DMS 273 treated with DMSO at 0.1 percent for 48 hours (cell line): ENCODE results near the gene JADE2.
"Not testable (repeated sequence)": the region's sequence is repeated elsewhere in the genome, so short reads cannot be mapped to it uniquely, and the experiment has no call there.

Experiments
- DNase-seq: peaks from one replicate; lab custom pipeline; 2025; lab: John Stamatoyannopoulos, UW

Gene JADE2

DNA sequence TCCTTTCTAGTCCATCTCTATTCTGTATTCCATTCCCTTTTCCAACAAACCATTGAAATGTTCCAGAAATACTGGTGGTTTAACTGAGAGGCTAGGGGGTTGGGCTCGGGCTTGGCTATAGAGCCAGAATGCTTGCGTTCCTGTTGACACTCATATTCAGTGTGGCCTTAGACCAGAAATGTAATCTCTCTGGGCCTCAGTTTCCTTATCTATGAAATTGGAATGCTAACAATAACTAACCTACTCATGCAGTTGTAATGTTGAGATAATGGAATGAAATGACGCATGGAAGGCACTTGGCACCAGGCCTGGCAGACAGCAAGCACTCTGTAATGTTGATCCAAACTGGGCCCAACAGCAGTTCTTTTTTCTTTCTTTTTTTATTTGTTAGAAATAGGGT lies 26.8 kb downstream of the JADE2 start:
- no peak for DNase-seq

GRCh38 chr5:134552716-134553115 lies 27.2 kb downstream of the JADE2 start:
- not testable (repeated sequence) for DNase-seq

DNA sequence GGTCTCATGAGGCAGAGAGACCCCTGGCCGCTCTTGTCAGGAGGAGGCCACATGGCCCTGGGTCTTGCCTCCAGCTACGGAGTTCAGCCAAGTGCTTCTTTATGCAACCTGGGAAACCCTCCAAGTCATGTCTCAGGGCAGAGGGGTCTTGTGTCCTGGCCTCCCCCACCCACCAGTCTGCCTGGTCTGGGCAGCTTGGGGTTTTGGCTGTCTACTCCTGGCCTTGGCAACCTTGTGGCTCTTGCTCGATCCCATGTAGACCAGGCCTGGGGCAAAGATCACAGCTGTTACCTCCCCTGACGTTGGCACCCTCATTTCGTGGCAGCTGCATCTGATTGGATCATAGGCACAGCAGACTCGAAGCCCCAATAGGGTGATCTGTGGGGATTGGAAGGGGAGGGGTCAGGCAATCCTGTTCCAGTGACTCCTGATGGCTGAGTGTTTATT lies 28.4 kb downstream of the JADE2 start:
- no peak for DNase-seq

DNA sequence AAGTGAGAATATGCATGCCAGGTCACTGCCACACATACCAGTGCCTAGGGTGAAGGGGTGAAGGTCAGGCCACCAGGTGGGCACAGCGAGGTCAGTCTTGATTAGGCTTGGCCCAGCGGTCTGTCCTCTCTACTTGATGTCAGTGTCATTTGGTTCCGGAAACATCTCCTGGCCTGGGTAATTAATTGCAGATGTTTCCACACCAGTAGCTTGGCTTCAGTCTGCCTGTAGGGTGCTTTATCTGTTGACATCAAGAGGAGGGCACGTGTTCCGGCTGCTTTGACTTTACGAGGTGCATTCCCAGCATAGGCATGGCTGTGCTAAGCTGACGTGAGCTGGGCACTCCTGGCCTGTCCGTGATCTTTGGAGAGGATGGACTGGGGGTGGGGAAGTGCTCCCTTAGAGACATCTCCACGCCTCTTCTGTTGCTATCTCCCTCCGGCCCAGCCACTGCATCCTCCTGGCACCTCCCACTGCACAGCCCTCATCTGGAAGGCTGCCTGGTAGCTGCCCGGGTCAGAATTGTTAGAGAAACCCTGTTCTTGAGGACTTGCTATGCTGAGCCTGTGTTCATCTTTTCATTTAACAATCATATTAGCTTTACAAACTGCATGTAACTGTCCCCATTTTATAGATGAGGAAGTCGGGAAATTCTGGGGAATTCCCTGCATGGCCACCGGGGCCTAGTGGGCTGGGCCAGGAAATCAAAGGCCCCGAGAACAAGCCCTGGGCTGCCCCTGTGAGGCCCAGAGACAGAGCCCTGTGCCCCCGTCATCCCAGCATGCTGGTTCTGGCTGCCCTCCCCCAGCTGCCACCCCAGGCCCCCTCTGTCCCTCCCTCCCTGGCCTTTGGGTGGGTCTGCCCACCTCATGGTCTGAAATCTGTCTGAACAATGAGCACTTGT lies 29.1 kb downstream of the JADE2 start:
- no peak for DNase-seq

DNA sequence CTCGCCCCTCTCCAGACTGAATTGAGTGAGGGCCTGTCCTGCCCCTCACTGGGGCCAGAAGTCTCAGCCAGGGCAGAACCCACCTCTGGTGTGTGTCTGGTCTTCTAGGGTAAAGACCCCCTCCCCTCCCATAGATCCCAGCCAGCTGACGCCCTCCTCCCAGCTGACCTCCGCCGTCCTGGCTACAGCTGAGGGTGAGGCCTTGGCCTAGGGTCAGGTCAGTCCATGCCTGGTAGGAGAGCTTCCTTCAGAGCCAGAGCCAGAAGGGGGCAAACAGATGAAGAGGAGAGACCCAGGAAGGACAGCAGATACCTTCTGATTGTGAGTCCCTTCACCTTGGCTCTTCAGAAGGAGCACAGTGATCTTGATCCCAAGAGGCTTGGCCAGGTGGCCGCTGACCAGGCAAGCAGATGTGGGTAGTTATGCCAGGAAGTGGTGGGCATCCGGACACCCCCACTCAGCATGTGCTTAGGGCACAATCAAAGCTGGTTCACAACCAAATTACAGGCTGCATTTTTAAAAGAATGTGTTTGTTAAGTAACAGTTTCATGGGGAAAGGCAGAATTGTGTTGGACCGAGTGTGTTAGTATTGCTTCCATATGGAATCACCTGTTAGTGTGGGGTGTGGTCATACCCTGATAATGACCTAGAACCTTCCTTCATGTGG lies 29.9 kb downstream of the JADE2 start:
- no peak for DNase-seq

DNA sequence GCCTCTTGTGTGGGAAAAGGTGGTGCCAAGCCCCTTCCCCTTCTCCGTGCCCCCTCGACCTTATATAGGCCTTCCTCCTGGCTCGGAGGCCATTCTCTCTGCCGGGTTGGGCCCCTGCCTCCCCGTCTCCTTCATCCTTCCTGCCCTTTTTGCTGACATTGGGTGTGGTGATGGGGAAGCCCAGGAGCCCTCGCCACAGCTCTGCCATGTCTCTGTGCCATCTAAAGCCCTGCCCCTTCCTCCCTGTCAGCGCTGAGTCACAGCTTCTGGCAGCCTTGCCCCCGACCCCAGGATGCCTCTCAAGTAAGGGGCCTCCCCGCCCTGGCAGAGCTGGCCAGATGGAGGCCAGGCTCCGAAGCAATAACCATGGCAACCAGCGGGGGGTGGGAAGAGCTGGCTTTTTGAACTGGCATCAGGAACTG lies 30.4 kb downstream of the JADE2 start:
- peak; percentile 89 for DNase-seq

- DNase-seq, result not testable (repeated sequence)
These were observed 31.1 kb downstream of the JADE2 start for GRCh38 chr5:134556588-134556987.

DNA sequence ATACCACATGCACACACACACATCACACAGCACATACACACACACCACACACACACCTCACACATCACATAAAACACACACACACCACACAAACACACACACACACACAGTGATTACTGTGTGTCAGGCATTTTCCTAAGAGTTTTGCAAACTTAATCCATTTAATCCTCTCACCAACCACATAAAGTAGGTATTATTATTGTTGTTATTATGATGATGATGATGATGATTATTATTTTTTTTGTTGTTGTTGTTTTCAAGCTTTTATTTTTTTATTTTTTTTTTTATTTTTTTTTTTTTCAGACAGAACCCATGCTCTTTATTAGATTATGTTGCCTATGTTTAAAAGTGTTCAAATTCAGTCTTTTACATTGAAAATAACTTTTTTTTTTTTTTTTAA lies 31.5 kb downstream of the JADE2 start:
- DNase-seq, result no peak

- no peak for DNase-seq
These were observed 34.2 kb downstream of the JADE2 start for GRCh38 chr5:134559672-134560071.

DNA sequence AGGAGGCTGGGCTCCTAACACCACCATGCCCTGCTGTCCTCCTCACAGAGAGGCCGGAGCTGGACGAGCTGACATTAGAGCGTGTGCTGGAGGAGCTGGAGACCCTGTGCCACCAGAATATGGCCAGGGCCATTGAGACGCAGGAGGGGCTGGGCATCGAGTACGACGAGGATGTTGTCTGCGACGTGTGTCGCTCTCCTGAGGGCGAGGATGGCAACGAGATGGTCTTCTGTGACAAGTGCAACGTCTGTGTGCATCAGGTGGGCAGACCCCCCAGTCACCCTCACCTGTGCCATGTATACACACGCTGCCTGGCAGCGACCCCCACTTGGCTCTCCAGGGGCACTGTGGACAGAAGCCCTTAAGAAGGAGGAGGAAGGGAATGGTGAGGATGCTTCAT lies 35.2 kb downstream of the JADE2 start:
- DNase-seq, result no peak

DNA sequence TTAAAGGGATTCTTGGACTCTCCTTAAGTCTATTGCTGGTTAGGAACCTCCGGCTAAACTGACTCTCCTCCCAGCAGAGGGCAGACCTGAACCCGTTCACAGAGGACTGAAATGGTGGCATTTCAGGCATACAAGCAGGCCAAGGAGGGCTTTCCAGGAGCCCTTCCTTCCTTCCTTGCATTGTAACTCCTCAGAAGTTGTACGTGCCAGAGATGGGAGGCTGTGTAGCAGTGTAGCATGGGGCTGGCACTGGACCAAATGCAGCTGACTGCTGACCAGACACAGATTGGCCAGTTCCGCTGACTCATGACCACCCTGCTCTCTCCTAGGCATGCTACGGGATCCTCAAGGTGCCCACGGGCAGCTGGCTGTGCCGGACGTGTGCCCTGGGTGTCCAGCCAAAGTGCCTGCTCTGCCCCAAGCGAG lies 36.4 kb downstream of the JADE2 start:
- DNase-seq, result no peak

DNA sequence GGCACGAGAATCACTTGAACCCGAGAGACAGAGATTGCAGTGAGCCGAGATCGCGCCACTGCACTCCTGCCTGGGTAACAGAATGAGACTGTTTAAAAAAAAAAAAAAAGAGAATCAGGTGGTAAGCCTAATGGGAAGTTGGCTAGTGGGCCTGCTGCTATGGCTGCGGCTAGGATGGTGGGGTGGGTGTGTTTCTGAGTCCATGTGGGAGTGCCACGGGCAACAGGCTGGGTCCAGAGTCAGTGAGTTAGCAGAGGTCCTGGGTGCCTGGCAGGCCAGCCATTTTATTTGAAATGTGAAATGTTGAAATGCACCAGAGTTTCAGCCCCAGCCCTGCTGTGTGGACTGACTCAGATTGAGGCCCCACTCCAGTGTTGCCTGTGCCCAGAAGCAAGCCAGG lies 37.8 kb downstream of the JADE2 start:
- no peak for DNase-seq

GRCh38 chr5:134563962-134564361 lies 38.5 kb downstream of the JADE2 start:
- no peak for DNase-seq

DNA sequence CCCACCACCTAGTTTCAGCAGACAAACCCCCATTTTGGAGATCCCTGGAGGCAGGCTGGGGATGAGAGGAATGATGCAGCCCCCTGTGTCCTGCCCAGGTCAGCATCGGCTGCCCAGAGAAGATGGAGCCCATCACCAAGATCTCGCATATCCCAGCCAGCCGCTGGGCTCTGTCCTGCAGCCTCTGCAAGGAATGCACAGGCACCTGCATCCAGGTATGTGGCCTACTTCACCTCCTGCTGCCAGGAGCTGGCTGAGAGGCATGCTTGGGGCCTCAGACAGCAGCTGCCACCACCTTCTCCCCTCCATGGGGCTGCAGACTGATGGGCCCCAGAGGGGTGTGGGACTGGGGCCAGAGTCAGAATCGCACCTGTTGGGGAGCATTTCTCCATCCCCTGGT lies 38.9 kb downstream of the JADE2 start:
- DNase-seq, result no peak

DNA sequence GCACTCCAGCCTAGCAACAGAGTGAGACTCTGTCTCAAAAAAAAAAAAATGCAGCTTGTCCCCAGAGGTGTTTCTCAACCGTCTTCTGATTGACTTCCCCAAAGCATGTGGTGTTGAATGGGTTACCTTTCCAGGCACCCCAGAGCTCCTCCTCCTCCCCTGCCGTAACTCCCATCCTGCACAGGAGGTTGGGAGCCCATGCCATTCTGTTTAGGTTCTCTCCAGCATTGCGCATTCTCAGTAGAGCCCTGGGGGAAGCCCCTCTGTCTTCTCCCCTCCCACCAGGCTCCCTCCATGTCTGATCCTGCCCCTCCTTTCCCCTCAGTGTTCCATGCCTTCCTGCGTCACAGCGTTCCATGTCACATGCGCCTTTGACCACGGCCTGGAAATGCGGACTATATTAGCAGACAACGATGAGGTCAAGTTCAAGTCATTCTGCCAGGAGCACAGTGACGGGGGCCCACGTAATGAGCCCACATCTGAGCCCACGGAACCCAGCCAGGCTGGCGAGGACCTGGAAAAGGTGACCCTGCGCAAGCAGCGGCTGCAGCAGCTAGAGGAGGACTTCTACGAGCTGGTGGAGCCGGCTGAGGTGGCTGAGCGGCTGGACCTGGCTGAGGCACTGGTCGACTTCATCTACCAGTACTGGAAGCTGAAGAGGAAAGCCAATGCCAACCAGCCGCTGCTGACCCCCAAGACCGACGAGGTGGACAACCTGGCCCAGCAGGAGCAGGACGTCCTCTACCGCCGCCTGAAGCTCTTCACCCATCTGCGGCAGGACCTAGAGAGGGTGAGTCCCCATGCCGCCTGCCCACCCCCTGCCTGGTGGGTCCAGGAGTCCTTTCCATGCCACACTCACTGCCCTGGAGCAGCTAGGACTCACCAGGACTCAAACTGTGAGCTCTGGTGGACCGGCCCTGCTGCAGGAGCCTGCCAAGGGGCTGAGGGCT lies 40.6 kb downstream of the JADE2 start:
- no peak for DNase-seq

DNA sequence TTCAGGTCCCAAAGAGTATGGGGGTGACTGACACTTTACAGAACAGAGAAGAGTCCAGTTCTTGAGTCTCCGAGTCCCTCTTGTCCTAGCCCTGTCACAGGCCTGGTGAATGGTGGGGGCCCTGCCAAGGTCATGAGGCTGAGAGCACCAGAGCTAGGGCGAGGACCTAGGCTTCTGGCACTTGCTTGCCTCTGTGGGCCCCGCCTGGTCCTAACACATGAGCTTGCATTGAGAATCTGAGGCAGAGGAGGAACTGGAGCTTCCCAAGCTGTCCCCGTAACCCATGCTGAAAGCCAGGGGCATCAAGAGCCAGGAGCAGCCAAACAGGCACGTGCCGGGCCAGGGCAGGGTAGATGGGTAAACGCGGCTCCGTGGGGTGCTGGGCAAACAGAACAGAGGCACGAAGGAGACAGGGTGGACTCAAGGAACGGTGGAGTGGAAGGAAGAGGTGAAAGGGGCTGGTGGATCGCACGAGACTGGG lies 41.3 kb downstream of the JADE2 start:
- no peak for DNase-seq

GRCh38 chr5:134567641-134568336 lies 42.3 kb downstream of the JADE2 start:
- no peak for DNase-seq

GRCh38 chr5:134568337-134568700 lies 42.8 kb downstream of the JADE2 start:
- no peak for DNase-seq

- DNase-seq, result no peak
These were observed 43.6 kb downstream of the JADE2 start for GRCh38 chr5:134568761-134569695.

GRCh38 chr5:134569758-134570364 lies 44.4 kb downstream of the JADE2 start:
- no peak for DNase-seq
